WTC11 (cell line): ENCODE results near the gene WNT3A. TPM values are rescaled to one million over a fixed set of nuclear protein-coding genes. Genes with fewer than 3 reads are reported as not detected.

Experiments
- ATF1 ChIP-seq: sonication (generic); formaldehyde crosslinking; IDR thresholded peaks from 2 replicates; pipeline ENCODE4 v1.8.1; 2023; ENCODE audit warnings: mild to moderate bottlenecking, moderate library complexity, missing genetic modification reagents
- CBFB ChIP-seq: sonication (generic); formaldehyde crosslinking; IDR thresholded peaks from 2 replicates; pipeline ENCODE4 v1.8.1; 2022; ENCODE audit warnings: mild to moderate bottlenecking, low read depth, missing genetic modification reagents
- E2F5 ChIP-seq: sonication (generic); formaldehyde crosslinking; IDR thresholded peaks from 2 replicates; pipeline ENCODE4 v1.8.1; 2022; ENCODE audit warnings: mild to moderate bottlenecking, moderate library complexity, missing genetic modification reagents
- ELF4 ChIP-seq: sonication (generic); formaldehyde crosslinking; IDR thresholded peaks from 2 replicates; pipeline ENCODE4 v1.8.1; 2022; ENCODE audit warnings: low read depth, mild to moderate bottlenecking, moderate library complexity, missing genetic modification reagents
- ESRRA ChIP-seq: sonication (generic); formaldehyde crosslinking; IDR thresholded peaks from 2 replicates; pipeline ENCODE4 v1.8.1; 2022; ENCODE audit warnings: mild to moderate bottlenecking, missing genetic modification reagents, borderline replicate concordance
- ETV6 ChIP-seq: sonication (generic); formaldehyde crosslinking; IDR thresholded peaks from 2 replicates; pipeline ENCODE4 v1.8.1; 2022; ENCODE audit warnings: mild to moderate bottlenecking, missing genetic modification reagents
- FOXK1 ChIP-seq: sonication (generic); formaldehyde crosslinking; IDR thresholded peaks from 2 replicates; pipeline ENCODE4 v1.8.0; 2022; ENCODE audit warnings: mild to moderate bottlenecking, moderate library complexity, missing genetic modification reagents
- GABPB1 ChIP-seq: sonication (generic); formaldehyde crosslinking; IDR thresholded peaks from 2 replicates; pipeline ENCODE4 v1.8.1; 2023; ENCODE audit warnings: mild to moderate bottlenecking, missing genetic modification reagents
- IRF1 ChIP-seq: sonication (generic); formaldehyde crosslinking; IDR thresholded peaks from 2 replicates; pipeline ENCODE4 v1.8.0; 2023; ENCODE audit warnings: missing genetic modification reagents
- IRF2 ChIP-seq: sonication (generic); formaldehyde crosslinking; IDR thresholded peaks from 2 replicates; pipeline ENCODE4 v1.8.0; 2022; ENCODE audit warnings: low read depth, missing genetic modification reagents, borderline replicate concordance
- JUN ChIP-seq: sonication (generic); formaldehyde crosslinking; IDR thresholded peaks from 2 replicates; pipeline ENCODE4 v1.8.0; 2023; ENCODE audit warnings: mild to moderate bottlenecking, missing genetic modification reagents
- MXD4 ChIP-seq: fragments of 250-450 bp; sonication (Bioruptor Pico); IDR thresholded peaks from 2 replicates; pipeline ENCODE4 v1.8.0; 2021; ENCODE audit warnings: mild to moderate bottlenecking, moderate library complexity, borderline replicate concordance
- NFYB ChIP-seq: sonication (generic); formaldehyde crosslinking; conservative IDR thresholded peaks from 2 replicates; pipeline ENCODE4 v1.8.0; 2022; ENCODE audit warnings: low read depth, missing genetic modification reagents
- NR2C2 ChIP-seq: sonication (generic); formaldehyde crosslinking; IDR thresholded peaks from 2 replicates; pipeline ENCODE4 v1.8.0; 2022; ENCODE audit warnings: mild to moderate bottlenecking, missing genetic modification reagents
- PRDM15 ChIP-seq: sonication (generic); formaldehyde crosslinking; IDR thresholded peaks from 2 replicates; pipeline ENCODE4 v1.8.0; 2022; ENCODE audit warnings: missing genetic modification reagents
- SOX15 ChIP-seq: fragments of 250-450 bp; sonication (Bioruptor Pico); IDR thresholded peaks from 2 replicates; pipeline ENCODE4 v1.9.0; 2021; ENCODE audit warnings: mild to moderate bottlenecking
- SP1 ChIP-seq: sonication (generic); formaldehyde crosslinking; conservative IDR thresholded peaks from 2 replicates; pipeline ENCODE4 v1.8.1; 2022; ENCODE audit warnings: missing genetic modification reagents
- ZBTB21 ChIP-seq: sonication (generic); formaldehyde crosslinking; IDR thresholded peaks from 2 replicates; pipeline ENCODE4 v1.8.1; 2023; ENCODE audit warnings: mild to moderate bottlenecking, missing genetic modification reagents, borderline replicate concordance
- ZNF232 ChIP-seq: sonication (generic); formaldehyde crosslinking; IDR thresholded peaks from 2 replicates; pipeline ENCODE4 v1.8.0; 2022; ENCODE audit warnings: mild to moderate bottlenecking, missing genetic modification reagents
- total RNA-seq: library from RNA; stranded (reverse); gene quantifications from 3 replicates; pipeline ENCODE4 v1.2.3, GENCODE V29; 2021
- TF ChIP-seq, protein P1 (sequence below): sonication (generic); formaldehyde crosslinking; IDR thresholded peaks from 2 replicates; pipeline ENCODE4 v1.8.1; 2023; ENCODE audit warnings: mild to moderate bottlenecking, missing genetic modification reagents, moderate library complexity
- TF ChIP-seq, protein P2 (sequence below): sonication (generic); formaldehyde crosslinking; IDR thresholded peaks from 2 replicates; pipeline ENCODE4 v1.8.0; 2023; ENCODE audit warnings: missing genetic modification reagents, mild to moderate bottlenecking, borderline replicate concordance
- TF ChIP-seq, protein P3 (sequence below): sonication (generic); formaldehyde crosslinking; IDR thresholded peaks from 2 replicates; pipeline ENCODE4 v1.8.0; 2022; ENCODE audit warnings: mild to moderate bottlenecking, missing genetic modification reagents

WNT3A gene
- total RNA-seq, 1 experiment from 2014 or later = 0.17 TPM

DNA sequence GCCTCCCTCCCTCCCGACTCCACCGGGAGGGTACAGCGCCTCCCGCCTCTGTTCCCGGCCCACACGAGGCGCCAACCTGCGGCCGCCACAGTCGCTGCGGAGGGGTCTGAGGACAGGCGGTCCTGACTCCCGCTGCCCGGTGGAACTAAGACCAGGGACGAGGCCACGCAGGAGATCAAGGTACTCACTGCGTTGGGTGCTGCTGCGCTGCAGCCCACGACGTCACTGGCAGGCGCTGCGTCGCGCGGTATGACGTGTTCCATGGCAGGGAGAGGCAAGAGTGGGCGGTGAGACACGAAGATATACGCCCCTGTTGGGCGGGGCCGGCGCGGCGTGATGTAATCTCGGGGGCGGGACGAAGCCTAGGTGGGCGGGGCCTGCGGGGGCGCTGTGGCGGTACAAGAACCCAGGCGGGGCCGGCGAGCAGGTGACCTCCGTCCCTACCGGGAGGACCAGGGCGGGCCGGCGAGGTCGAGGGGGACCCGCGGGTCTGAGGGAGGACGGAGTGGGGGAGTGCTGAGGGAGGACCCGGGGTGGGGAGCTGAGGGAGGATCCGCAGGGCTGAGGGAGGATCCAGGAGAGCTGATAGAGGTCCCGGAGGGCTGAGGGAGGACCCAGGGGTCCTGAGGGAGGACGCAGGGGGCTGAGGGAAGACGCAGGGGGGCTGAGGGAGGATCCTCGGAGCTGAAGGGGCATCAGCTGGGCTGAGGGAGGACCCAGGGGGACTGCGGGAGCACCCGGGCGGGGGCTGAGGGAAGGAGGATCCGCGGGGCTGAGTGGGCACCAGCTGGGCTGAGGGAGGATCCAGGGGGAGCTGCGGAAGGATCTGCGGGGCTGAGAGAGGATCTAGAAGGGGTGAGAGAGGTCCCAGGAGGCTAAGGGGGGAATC lies 102.5 kb downstream of the WNT3A start, which contains the start of gene MRPL55 (continued):
- TF ChIP-seq NFYB (CRISPR knock-in tag) = no peak
- TF ChIP-seq, protein P1, sequence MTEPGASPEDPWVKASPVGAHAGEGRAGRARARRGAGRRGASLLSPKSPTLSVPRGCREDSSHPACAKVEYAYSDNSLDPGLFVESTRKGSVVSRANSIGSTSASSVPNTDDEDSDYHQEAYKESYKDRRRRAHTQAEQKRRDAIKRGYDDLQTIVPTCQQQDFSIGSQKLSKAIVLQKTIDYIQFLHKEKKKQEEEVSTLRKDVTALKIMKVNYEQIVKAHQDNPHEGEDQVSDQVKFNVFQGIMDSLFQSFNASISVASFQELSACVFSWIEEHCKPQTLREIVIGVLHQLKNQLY (CRISPR knock-in tag) = no peak
- TF ChIP-seq PRDM15 = no peak
- TF ChIP-seq, protein P2, sequence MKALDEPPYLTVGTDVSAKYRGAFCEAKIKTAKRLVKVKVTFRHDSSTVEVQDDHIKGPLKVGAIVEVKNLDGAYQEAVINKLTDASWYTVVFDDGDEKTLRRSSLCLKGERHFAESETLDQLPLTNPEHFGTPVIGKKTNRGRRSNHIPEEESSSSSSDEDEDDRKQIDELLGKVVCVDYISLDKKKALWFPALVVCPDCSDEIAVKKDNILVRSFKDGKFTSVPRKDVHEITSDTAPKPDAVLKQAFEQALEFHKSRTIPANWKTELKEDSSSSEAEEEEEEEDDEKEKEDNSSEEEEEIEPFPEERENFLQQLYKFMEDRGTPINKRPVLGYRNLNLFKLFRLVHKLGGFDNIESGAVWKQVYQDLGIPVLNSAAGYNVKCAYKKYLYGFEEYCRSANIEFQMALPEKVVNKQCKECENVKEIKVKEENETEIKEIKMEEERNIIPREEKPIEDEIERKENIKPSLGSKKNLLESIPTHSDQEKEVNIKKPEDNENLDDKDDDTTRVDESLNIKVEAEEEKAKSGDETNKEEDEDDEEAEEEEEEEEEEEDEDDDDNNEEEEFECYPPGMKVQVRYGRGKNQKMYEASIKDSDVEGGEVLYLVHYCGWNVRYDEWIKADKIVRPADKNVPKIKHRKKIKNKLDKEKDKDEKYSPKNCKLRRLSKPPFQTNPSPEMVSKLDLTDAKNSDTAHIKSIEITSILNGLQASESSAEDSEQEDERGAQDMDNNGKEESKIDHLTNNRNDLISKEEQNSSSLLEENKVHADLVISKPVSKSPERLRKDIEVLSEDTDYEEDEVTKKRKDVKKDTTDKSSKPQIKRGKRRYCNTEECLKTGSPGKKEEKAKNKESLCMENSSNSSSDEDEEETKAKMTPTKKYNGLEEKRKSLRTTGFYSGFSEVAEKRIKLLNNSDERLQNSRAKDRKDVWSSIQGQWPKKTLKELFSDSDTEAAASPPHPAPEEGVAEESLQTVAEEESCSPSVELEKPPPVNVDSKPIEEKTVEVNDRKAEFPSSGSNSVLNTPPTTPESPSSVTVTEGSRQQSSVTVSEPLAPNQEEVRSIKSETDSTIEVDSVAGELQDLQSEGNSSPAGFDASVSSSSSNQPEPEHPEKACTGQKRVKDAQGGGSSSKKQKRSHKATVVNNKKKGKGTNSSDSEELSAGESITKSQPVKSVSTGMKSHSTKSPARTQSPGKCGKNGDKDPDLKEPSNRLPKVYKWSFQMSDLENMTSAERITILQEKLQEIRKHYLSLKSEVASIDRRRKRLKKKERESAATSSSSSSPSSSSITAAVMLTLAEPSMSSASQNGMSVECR (CRISPR knock-in tag) = 0 out of 2 replicates have a peak, but pooled peaks have one; percentile 38
- TF ChIP-seq ZNF232 (CRISPR knock-in tag) = no peak
- TF ChIP-seq E2F5 = no peak
- TF ChIP-seq MXD4 (CRISPR knock-in tag) = no peak
- TF ChIP-seq ETV6 (CRISPR knock-in tag) = peak; percentile 74; the same call in 1 of the 2 replicates
- no peak for TF ChIP-seq SOX15 (CRISPR knock-in tag)
- no peak for TF ChIP-seq NR2C2
- TF ChIP-seq, protein P3, sequence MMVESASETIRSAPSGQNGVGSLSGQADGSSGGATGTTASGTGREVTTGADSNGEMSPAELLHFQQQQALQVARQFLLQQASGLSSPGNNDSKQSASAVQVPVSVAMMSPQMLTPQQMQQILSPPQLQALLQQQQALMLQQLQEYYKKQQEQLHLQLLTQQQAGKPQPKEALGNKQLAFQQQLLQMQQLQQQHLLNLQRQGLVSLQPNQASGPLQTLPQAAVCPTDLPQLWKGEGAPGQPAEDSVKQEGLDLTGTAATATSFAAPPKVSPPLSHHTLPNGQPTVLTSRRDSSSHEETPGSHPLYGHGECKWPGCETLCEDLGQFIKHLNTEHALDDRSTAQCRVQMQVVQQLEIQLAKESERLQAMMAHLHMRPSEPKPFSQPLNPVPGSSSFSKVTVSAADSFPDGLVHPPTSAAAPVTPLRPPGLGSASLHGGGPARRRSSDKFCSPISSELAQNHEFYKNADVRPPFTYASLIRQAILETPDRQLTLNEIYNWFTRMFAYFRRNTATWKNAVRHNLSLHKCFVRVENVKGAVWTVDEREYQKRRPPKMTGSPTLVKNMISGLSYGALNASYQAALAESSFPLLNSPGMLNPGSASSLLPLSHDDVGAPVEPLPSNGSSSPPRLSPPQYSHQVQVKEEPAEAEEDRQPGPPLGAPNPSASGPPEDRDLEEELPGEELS (CRISPR knock-in tag) = peak; percentile 84; the same call in 1 of the 2 replicates
- TF ChIP-seq ESRRA (CRISPR knock-in tag) = no peak; the same call in 1 of the 2 replicates
- peak; percentile 67; the same call in 1 of the 2 replicates for TF ChIP-seq ELF4 (CRISPR knock-in tag)
- TF ChIP-seq ZBTB21 (CRISPR knock-in tag) = peak; percentile 84; the same call in 1 of the 2 replicates
- TF ChIP-seq ATF1 (CRISPR knock-in tag) = peak; percentile 96; the same call in 1 of the 2 replicates
- TF ChIP-seq CBFB (CRISPR knock-in tag) = no peak
- TF ChIP-seq SP1 (CRISPR knock-in tag) = peak; percentile 100
- TF ChIP-seq IRF1 = 0 out of 2 replicates have a peak, but pooled peaks have one; percentile 18
- TF ChIP-seq JUN = no peak
- no peak for TF ChIP-seq IRF2
- TF ChIP-seq FOXK1 = peak; percentile 96
- peak; percentile 89 for TF ChIP-seq GABPB1
